Measurements from ENCODE around the gene EPHX1.
"Not testable (repeated sequence)": the region's sequence is repeated elsewhere in the genome, so short reads cannot be mapped to it uniquely, and the experiment has no call there.

- TF ChIP-seq CTCF (conservative IDR thresholded peaks at IDR 0.05; ENCODE audit: low read depth, low read length); EZH2 (IDR thresholded peaks at IDR 0.05; ENCODE audit: low read length, unreplicated experiment); EZH2phosphoT487 (IDR thresholded peaks at IDR 0.05; ENCODE audit: borderline replicate concordance, low read length): not testable (repeated sequence)
Measured at GRCh38 chr1:225815090-225815489, 5.2 kb downstream of the EPHX1 start.
